ENCODE results near the gene SNTA1.
"Not testable (repeated sequence)": the region's sequence is repeated elsewhere in the genome, so short reads cannot be mapped to it uniquely, and the experiment has no call there.

SNTA1 gene

DNA sequence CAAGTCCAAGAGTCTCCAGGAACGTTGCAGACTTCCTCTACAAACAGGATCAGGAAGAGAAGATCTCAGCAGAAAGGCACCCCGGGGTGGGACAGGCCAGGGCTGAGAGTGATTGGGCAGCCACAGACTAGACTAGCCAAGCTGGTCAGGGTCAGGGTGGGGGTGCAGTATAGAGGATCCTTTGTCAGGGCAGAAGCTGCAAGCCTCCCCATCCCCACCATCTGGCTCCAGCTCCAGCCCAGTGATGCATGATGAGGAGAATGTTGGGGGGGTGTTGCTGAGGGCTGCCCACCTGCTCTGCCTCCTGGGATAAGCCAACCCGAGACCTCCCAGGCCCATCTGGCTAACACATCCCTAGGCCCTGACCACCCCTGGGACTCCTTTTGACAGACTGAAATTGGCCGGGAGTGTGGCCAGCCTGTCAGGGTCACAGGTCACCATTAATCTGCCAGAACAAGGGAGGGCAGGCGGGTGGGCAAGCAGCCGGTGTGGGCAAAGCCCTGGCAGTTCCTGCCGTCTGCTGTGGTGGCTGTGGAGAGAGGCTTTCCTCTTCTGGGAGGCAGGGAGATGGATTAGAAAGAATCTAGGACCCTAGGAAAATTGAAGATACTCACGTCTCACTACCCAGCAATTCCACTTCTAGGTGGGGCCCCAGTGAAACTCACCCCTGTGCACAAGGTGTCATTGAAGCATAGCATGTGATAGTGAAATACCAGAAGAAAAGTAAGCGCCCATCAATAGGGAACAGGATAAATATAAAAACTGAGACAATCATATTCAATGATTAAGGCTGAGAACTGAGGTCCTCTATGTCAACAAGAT is 22.1 kb upstream of the SNTA1 start:
- DNase-seq, result no peak

DNA sequence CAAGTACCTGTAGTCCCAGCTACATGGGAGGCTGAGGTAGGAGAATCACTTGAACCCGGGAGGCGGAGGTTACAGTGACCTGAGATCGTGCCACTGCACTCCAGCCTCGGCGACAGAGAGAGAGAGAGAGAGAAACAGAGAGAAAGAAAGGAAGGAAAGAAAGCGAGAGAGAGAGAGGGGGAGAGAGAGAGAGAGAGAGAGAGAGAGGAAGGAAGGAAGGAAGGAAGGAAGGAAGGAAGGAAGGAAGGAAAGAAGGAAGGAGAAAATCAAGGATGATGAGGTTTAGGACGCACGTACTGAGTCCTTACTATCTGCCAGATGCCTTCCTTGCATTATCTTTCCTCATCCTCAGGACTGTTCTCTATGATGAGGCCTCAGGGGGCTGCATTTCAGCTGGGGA is 21.2 kb upstream of the SNTA1 start:
- DNase-seq, result not testable (repeated sequence)

- no peak for DNase-seq
These were observed 20.0 kb upstream of the SNTA1 start for GRCh38 chr20:33463332-33464101.

DNA sequence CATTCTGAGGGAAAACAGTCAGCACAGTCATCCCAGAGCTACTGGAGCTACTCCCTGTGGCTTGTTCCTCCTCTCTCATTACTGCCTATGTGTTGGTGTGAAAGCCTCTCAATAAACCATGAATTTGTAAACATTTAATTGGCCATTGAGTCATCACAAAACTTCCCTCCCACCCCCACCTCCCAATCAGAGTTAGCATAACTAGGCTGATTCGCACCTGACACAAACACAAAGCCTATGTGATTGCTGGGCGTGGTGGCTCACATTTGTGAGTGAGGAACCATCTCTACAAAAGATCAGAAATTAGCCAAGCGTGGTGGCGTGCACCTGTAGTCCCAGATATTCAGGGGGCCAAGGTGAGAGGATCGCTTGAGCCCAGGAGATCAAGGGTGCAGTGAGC is 17.1 kb upstream of the SNTA1 start:
- no peak for DNase-seq

DNA sequence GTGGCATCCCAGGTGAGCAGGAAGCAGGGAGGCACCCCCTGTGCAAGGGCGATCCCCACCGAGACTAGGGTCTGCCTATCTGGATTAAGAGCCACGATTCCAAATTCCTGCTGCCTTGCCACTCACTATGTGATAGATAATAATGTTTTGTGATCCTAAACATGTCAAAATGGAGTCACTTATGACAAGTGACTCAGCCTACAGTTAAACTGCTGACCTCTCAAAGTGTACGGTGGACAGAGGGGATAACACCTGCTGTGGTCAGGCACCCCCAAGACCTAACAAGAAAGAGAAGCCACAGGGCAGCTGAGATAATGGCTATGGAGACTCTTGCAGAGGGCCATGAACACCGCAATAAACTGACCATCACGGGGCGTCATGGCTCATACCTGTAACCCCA is 16.0 kb upstream of the SNTA1 start:
- no peak for DNase-seq

DNA sequence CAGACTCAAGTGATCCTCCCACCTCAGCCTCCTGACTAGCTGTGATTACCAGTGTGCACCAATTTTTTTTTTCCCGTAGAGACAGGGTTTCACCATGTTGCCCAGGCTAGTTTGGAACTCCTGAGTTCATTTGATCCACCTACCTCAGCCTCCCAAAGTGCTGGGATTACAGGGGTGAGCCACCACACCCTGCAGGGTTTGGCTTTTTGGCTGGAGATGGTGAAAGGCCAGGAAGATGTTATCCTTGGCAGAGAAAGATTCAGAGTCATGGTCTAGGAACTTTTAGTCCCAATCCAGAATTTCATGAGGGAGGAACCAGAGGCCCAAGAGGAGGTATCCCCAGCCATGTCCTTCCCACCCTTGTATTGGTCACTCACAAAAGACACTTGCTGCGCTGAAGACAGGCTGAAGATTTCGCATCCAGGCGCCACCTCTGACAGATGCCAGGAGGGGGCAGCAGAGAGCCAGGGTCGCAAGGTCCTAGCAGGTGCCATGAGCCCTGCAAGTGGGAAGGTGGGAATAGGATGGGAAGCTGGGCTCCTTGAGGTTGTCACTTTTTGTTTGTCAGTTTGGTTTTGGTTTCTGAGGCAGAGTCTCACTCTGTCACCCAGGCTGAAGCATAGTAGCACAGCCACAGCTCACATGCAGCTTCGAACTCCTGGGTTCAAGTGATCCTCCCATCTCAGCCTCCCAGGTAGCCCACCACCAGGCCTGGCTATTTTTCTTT is 13.5 kb upstream of the SNTA1 start:
- peak; percentile 80 for DNase-seq

GRCh38 chr20:33450867-33451266 is 7.3 kb upstream of the SNTA1 start:
- DNase-seq, result no peak

DNA sequence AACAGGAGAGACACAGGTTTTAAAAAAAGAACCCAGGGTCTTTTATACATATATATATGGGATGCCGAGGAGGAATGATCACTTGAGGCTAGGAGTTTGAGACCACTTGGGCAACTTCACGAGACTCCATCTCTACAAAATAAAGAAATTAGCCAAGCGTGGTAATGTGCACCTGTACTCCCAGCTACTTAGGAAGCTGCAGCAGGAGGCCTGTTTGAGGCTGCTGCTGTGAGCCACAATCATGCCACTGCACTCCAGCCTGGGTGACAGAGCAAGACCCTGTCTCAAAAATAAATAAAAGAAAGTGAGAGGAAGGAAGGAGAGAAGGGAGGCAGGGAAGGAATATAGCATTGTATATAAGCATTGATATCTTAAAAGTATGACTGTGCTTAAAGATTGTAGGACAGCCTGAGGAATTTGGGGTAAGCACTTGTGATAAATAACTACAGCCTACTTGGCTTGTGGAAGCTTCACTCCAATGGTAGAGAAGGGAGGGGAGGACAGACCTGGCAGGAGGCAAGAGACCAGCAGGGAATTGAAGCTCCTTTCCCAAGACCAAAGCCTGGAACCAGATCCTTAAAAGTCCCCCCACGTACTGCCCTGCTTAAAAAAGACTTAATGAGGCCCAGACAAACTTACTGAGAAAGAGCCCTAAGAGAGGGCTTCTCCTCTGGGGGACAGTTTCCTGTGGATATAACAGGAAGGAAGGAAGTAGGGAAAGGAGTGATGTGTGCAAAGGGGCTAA is 2.5 kb upstream of the SNTA1 start:
- no peak for DNase-seq

DNA sequence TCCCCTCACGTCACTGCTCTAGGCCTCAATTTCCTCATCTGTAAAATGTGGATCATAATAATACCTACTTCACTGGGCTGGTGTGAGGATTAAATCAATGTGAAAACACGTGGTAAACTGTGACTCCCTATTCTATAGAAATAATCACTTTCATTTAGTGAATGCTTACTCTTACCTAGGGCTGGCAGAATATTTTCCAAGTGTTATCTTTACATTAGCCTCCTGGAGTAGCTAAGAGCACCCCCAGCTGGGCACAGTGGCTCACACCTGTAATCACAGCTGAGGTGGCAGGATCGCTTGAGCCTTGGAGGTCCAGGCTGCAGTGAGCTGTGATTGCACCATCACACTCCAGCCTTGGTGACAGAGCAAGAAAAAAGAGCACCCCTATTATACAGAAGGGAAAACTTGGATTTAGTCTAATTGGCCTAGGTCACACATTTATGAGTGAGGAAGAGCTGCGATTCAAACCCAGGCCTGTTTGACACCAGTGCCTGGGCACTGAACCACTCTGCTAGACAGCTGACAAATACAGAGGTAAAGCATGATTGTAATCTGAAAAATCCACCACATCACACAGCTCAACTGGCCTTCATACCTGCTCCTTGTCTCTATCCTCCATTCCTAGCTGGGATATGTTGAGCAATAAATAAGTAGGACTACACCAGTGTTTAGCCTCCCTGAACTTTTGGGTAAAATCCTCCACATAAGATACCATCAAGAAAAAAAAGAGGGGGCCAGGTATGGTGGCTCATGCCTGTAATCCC is 1.4 kb upstream of the SNTA1 start:
- peak; percentile 9 for DNase-seq

DNA sequence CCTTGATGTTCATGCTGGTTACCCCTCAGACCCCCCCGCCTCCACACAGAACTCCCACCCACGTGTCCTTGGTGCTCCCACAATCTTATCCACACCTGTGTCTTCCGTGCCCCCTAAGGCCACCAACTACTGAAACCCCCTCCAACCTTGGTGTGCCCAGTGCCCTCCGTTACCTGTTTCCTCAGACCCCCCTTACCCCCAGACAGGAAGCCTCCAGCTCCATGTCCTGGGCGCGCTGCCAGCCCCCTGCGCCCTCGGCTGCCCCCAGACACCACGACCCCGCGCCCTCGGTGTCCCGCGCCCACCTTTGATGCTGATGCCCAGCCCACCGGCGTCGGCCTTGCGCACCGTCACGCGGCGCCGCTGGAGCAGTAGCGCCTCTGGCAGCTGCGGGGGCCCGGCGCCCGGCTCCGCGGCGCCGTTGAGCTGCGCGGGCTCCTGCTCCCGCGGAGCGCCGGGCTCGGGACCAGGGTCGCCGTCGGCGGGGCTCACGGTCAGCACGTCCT is 504 bp downstream of the SNTA1 start:
- DNase-seq, result peak; percentile 24

- no peak for DNase-seq
These were observed 1.2 kb downstream of the SNTA1 start for GRCh38 chr20:33442136-33443005.

GRCh38 chr20:33441142-33441955 is 2.2 kb downstream of the SNTA1 start:
- no peak for DNase-seq

DNA sequence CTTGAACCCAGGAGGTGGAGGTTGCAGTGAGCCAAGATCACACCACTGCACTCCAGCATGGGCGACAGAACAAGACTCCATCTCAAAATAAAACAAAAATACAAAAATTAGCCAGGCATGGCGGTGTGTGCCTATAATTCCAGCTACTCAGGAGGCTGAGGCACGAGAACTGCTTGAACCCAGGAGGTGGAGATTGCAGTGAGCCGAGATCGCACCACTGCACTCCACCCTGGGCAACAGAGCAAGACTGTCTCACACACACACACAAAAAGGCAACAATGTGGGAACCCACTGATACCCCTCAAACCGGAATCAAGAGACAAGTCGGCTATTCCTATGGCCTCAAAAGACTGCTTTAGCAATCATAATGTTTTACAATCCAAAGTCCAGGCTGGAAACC is 3.0 kb downstream of the SNTA1 start:
- DNase-seq, result not testable (repeated sequence)

GRCh38 chr20:33438481-33438880 is 5.1 kb downstream of the SNTA1 start:
- no peak for DNase-seq

- DNase-seq, result no peak
These were observed 6.2 kb downstream of the SNTA1 start for GRCh38 chr20:33437141-33437911.

DNA sequence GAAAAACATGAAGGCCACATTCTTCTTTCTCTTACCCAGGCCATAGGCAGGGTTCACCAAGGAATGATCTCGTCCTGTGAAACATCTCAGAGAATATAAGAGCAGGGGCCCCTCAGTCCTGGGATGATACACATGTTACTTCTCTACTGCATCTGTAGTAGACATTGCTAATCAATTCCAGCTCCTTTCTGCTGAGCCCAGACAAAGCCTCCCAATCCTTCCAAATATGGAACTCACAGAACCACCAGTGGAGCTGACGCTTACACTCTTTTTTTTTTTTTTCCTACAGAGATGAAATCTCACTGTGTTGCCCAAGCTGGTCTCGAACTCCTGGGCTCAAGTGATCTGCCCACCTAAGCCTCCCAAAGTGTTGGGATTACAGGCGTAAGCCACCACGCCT is 9.1 kb downstream of the SNTA1 start:
- no peak for DNase-seq

- DNase-seq, result no peak
These were observed 9.9 kb downstream of the SNTA1 start for GRCh38 chr20:33433465-33434234.

GRCh38 chr20:33431797-33432381 is 11.7 kb downstream of the SNTA1 start:
- no peak for DNase-seq
